Esophagus muscularis mucosa (tissue), 4 donors: ENCODE measurements around the gene TEC.

Source experiments
- EP300 ChIP-seq: sonication (generic); formaldehyde crosslinking; IDR thresholded peaks from one replicate; pipeline ENCODE4 v1.6.1; 2017; ENCODE audit warnings: antibody characterized with exemption
- POLR2AphosphoS5 ChIP-seq, 2 donors: sonication (generic); formaldehyde crosslinking; IDR thresholded peaks; one replicate each; pipeline ENCODE4 v1.6.1; 2017; ENCODE audit warnings: antibody characterized with exemption in 2 of 2
- TF ChIP-seq, protein P1 (sequence below), 3 experiments: fragments of 200-600 bp in 2 of 3; fragments of 450-650 bp in 1 of 3; sonication (generic) in 2 of 3; IDR thresholded peaks; one replicate each; pipeline ENCODE4 v1.5.1; 2017 to 2019; ENCODE audit warnings: antibody characterized with exemption in 3 of 3, mild to moderate bottlenecking in 2 of 3, moderate library complexity in 1 of 3

DNA sequence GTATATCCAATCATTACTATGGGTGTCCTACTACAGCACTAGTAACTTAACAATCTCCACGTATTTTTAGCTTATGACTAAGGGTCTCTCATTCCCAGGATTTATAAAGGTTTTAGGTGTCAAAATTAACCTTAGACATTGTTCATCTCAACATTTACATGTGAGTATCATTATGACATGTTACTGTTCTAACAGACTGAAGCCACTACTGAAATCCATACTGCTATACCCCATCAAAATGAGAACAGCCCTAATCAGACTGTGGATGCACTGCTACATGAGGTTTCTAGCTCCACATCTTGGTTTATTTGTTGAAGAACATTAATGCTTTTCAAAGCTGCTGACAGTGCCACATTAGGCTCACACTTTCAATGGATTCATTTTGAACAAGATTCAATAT is 100.0 kb downstream of the TEC start:
- no peak for TF ChIP-seq POLR2AphosphoS5 (IDR thresholded peaks at IDR 0.05)
- no peak for TF ChIP-seq EP300
- TF ChIP-seq, protein P1, sequence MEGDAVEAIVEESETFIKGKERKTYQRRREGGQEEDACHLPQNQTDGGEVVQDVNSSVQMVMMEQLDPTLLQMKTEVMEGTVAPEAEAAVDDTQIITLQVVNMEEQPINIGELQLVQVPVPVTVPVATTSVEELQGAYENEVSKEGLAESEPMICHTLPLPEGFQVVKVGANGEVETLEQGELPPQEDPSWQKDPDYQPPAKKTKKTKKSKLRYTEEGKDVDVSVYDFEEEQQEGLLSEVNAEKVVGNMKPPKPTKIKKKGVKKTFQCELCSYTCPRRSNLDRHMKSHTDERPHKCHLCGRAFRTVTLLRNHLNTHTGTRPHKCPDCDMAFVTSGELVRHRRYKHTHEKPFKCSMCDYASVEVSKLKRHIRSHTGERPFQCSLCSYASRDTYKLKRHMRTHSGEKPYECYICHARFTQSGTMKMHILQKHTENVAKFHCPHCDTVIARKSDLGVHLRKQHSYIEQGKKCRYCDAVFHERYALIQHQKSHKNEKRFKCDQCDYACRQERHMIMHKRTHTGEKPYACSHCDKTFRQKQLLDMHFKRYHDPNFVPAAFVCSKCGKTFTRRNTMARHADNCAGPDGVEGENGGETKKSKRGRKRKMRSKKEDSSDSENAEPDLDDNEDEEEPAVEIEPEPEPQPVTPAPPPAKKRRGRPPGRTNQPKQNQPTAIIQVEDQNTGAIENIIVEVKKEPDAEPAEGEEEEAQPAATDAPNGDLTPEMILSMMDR (IDR thresholded peaks at IDR 0.05) = no peak
